Neural progenitor cell (in vitro differentiated cells): ENCODE results near the gene KRTAP1-3. TPM values are rescaled to one million over a fixed set of nuclear protein-coding genes. Genes with fewer than 3 reads are reported as not detected.

Source experiments
- DNase-seq: peaks from one replicate; pipeline ENCODE4 v3.0.0-alpha.2; 2016; ENCODE audit warnings: low spot score
- H2AFZ ChIP-seq: fragments of 200-600 bp; sonication (generic); replicated peaks from 2 replicates; pipeline ENCODE4 v1.6.1; 2016; ENCODE audit warnings: antibody characterized with exemption
- H3F3A ChIP-seq: fragments of 200-600 bp; sonication (generic); 2 replicates; pipeline ENCODE4 v1.6.1; 2016; ENCODE audit warnings: antibody characterized with exemption, low read depth
- H3K27ac ChIP-seq: fragments of 200-600 bp; sonication (generic); 2 replicates; pipeline ENCODE4 v1.5.1; 2016; ENCODE audit warnings: mild to moderate bottlenecking
- H3K27me3 ChIP-seq: fragments of 200-600 bp; sonication (generic); 2 replicates; pipeline ENCODE4 v1.6.1; 2016; ENCODE audit warnings: mild to moderate bottlenecking, moderate library complexity
- H3K36me3 ChIP-seq: fragments of 200-600 bp; sonication (generic); 2 replicates; pipeline ENCODE4 v1.5.1; 2016
- H3K4me1 ChIP-seq: fragments of 200-600 bp; sonication (generic); 2 replicates; pipeline ENCODE4 v1.6.1; 2016; ENCODE audit warnings: mixed run types
- H3K4me2 ChIP-seq: fragments of 200-600 bp; sonication (generic); 2 replicates; pipeline ENCODE4 v1.6.1; 2016
- H3K4me3 ChIP-seq: fragments of 200-600 bp; sonication (generic); 2 replicates; pipeline ENCODE4 v1.5.1; 2016
- H3K79me2 ChIP-seq: fragments of 200-600 bp; sonication (generic); 2 replicates; pipeline ENCODE4 v1.6.1; 2016; ENCODE audit warnings: low read depth
- H3K9ac ChIP-seq: fragments of 200-600 bp; sonication (generic); 2 replicates; pipeline ENCODE4 v1.6.1; 2016
- H3K9me3 ChIP-seq: fragments of 200-600 bp; sonication (generic); 2 replicates; pipeline ENCODE4 v1.5.1; 2016; ENCODE audit warnings: low read depth
- H4K20me1 ChIP-seq: fragments of 200-600 bp; sonication (generic); 2 replicates; pipeline ENCODE4 v1.6.1; 2016; ENCODE audit warnings: low read depth
- H3K27ac Mint-ChIP-seq: 3 replicates; pipeline ENCODE4 v1.8.0; 2021; ENCODE audit warnings: mixed read lengths
- H3K27me3 Mint-ChIP-seq: 2 replicates; pipeline ENCODE4 v1.8.0; 2022; ENCODE audit warnings: low read depth, mild to moderate bottlenecking, inconsistent platforms, moderate library complexity, mixed read lengths; ENCODE audit not compliant: insufficient read depth
- H3K36me3 Mint-ChIP-seq: 3 replicates; pipeline ENCODE4 v1.8.0; 2021; ENCODE audit warnings: mixed read lengths
- H3K4me1 Mint-ChIP-seq: 3 replicates; pipeline ENCODE4 v1.8.0; 2021; ENCODE audit warnings: mixed read lengths
- H3K4me3 Mint-ChIP-seq: 3 replicates; pipeline ENCODE4 v1.8.0; 2021; ENCODE audit warnings: mild to moderate bottlenecking, moderate library complexity, mixed read lengths
- H3K9me3 Mint-ChIP-seq: 3 replicates; pipeline ENCODE4 v1.8.0; 2020; ENCODE audit warnings: mixed read lengths
- EZH2 ChIP-seq: fragments of 200-600 bp; sonication (generic); IDR thresholded peaks from 2 replicates; pipeline ENCODE4 v1.6.1; 2017; ENCODE audit warnings: antibody characterized with exemption, mild to moderate bottlenecking, moderate library complexity
- EZH2phosphoT487 ChIP-seq: fragments of 200-600 bp; sonication (generic); IDR thresholded peaks from 2 replicates; pipeline ENCODE4 v1.6.1; 2017; ENCODE audit warnings: antibody characterized with exemption
- total RNA-seq: library from RNA; depleted of rRNA; stranded (reverse); fragments of >200 nt; gene quantifications from 2 replicates; pipeline ENCODE4 v1.2.3, GENCODE V29; 2015; ENCODE audit warnings: low replicate concordance
- TF ChIP-seq, protein P1 (sequence below): fragments of 200-600 bp; sonication (generic); IDR thresholded peaks from 2 replicates; pipeline ENCODE4 v1.5.1; 2017; ENCODE audit warnings: antibody characterized with exemption, mild to moderate bottlenecking

KRTAP1-3 gene
- total RNA-seq, 1 donor from 2014 or later: not detected

DNA sequence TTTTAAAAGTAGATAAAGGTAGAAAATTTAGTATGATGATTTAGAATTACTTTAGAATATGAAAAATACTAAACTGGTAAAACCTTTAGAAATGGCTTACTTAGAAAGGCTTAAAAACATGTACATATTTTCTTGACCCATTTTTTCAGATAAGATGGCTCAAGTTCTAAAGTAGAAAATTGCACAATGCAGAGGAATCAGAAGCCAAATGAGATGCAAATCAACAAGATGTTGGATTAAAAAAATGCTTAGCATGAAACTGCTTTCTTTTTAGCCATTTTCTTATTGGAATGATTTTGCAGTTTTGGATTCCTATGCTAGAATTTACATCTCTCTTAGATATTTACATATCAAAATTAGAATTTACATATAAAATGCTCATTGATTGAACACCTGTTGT lies 24.2 kb downstream of the KRTAP1-3 start:
- Histone ChIP-seq H3K79me2 (no peaks in the 10 kb centered on the region), H2AFZ (no peak overlapping the region), H3K9ac (no peak overlapping the region), H4K20me1 (no peaks in the 10 kb centered on the region), H3K4me2 (no peak overlapping the region), H3K4me1 (peaks cover 18% of the 10 kb centered on the region), H3K27ac (no peak overlapping the region), H3K36me3 (no peaks in the 10 kb centered on the region), H3K4me3 (no peak overlapping the region), H3K27me3 (no peaks in the 10 kb centered on the region), H3F3A (no peaks in the 10 kb centered on the region), H3K9me3 (no peaks in the 10 kb centered on the region)
- Mint-ChIP-seq H3K27me3 (no peaks in the 10 kb centered on the region), H3K4me3 (no peak overlapping the region), H3K4me1 (peaks cover 6% of the 10 kb centered on the region), H3K27ac (no peak overlapping the region), H3K36me3 (no peaks in the 10 kb centered on the region), H3K9me3 (no peaks in the 10 kb centered on the region)
- TF ChIP-seq EZH2 (no peak), EZH2phosphoT487 (no peak)
- DNase-seq: no peak

DNA sequence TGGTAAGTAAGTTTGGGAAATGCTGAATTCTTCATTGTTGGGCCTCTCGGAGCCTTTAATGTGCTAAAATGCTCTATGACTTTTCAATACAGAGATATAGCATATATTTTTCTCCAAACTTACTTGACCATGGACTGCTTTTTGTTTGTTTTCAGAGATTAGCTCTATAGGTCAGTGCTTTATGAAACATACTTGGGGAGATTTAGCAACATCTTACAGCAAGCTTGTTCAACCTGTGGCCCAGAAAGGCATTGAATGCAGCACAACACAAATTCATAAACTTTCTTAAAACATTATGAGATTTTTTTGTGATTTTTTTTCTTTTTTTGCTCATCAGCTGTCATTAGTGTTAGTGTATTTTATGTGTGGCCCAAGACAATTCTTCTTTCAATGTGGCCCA lies 24.7 kb downstream of the KRTAP1-3 start:
- Histone ChIP-seq H2AFZ (peak overlapping the region; percentile 8), H3K27ac (no peak overlapping the region), H3K79me2 (no peaks in the 10 kb centered on the region), H3K4me1 (peaks cover 18% of the 10 kb centered on the region), H3F3A (no peaks in the 10 kb centered on the region), H3K4me3 (no peak overlapping the region), H3K9ac (no peak overlapping the region), H3K9me3 (no peaks in the 10 kb centered on the region), H3K4me2 (no peak overlapping the region), H4K20me1 (no peaks in the 10 kb centered on the region), H3K27me3 (no peaks in the 10 kb centered on the region), H3K36me3 (no peaks in the 10 kb centered on the region)
- Mint-ChIP-seq H3K27ac (no peak overlapping the region), H3K36me3 (no peaks in the 10 kb centered on the region), H3K27me3 (no peaks in the 10 kb centered on the region), H3K4me1 (peaks cover 6% of the 10 kb centered on the region), H3K9me3 (no peaks in the 10 kb centered on the region), H3K4me3 (no peak overlapping the region)
- DNase-seq: no peak
- TF ChIP-seq EZH2phosphoT487 (no peak), EZH2 (no peak)
- TF ChIP-seq, protein P1, sequence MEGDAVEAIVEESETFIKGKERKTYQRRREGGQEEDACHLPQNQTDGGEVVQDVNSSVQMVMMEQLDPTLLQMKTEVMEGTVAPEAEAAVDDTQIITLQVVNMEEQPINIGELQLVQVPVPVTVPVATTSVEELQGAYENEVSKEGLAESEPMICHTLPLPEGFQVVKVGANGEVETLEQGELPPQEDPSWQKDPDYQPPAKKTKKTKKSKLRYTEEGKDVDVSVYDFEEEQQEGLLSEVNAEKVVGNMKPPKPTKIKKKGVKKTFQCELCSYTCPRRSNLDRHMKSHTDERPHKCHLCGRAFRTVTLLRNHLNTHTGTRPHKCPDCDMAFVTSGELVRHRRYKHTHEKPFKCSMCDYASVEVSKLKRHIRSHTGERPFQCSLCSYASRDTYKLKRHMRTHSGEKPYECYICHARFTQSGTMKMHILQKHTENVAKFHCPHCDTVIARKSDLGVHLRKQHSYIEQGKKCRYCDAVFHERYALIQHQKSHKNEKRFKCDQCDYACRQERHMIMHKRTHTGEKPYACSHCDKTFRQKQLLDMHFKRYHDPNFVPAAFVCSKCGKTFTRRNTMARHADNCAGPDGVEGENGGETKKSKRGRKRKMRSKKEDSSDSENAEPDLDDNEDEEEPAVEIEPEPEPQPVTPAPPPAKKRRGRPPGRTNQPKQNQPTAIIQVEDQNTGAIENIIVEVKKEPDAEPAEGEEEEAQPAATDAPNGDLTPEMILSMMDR: no peak

DNA sequence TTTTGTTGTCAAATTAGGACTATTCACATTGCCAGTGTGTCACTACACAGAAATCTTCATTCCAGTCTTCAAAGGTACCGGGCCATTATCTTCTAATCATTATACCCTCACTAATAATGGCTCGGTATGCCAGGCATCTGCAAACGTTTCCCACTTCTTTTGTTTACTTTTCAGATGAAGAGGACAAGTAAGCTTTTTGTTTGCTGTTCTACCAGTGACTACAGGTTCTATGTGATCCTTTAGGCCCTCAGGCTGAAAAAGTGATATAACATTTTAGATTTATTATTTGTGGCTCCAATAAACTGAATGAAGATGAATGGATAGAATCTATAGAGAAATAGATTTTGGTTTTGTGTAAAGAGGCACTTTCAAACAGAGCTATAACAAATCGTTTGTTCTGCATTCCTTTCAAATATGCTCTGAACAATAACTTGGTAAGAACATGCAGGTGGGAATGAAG lies 25.3 kb downstream of the KRTAP1-3 start:
- Mint-ChIP-seq H3K9me3 (no peaks in the 10 kb centered on the region), H3K4me3 (no peak overlapping the region), H3K27me3 (no peaks in the 10 kb centered on the region), H3K4me1 (peaks cover 6% of the 10 kb centered on the region), H3K36me3 (no peaks in the 10 kb centered on the region), H3K27ac (no peak overlapping the region)
- TF ChIP-seq, protein P1: no peak
- TF ChIP-seq EZH2phosphoT487 (no peak), EZH2 (no peak)
- Histone ChIP-seq H3K9ac (no peak overlapping the region), H3K4me1 (peaks cover 18% of the 10 kb centered on the region), H3K9me3 (no peaks in the 10 kb centered on the region), H3K4me3 (no peak overlapping the region), H3K36me3 (no peaks in the 10 kb centered on the region), H2AFZ (peak overlapping the region; percentile 8), H4K20me1 (no peaks in the 10 kb centered on the region), H3F3A (no peaks in the 10 kb centered on the region), H3K4me2 (peak overlapping the region; percentile 28), H3K27me3 (no peaks in the 10 kb centered on the region), H3K27ac (no peak overlapping the region), H3K79me2 (no peaks in the 10 kb centered on the region)
- DNase-seq: peak; percentile 56

DNA sequence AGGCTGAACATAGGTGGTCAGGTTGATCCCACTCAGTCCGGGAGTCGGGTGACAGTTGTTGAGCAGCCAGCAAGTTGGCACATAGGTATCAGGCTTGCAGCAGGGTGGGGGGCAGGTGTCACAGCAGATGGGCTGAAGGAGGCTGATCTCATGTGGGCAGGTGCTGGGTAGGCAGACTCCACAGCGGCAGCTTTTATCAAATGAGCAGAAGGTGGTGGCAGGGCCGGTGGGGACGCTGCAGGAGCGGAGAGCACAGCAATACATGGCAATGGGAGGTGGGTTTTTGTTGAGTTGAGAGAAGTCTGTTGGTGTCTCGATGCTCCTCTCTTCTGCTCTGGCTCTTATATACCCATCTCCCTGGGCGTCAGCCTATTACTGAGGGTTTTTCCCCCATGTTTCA lies 25.9 kb downstream of the KRTAP1-3 start, which contains the start of gene KRTAP3-1:
Gene KRTAP3-1, minus strand, starts transcription at position 318 of the 400 bp plus-strand sequence. Its CDS starts 54 bp downstream, at position 264.
- Histone ChIP-seq H4K20me1 (no peaks in the 10 kb centered on the region), H3K36me3 (no peaks in the 10 kb centered on the region), H3K4me2 (peak within 1 kb of the TSS; percentile 28), H3K9ac (no peak within 1 kb of the TSS), H3K79me2 (no peaks in the 10 kb centered on the region), H3K4me3 (no peak within 1 kb of the TSS), H3K9me3 (no peaks in the 10 kb centered on the region), H3K27me3 (no peaks in the 10 kb centered on the region), H2AFZ (peak within 1 kb of the TSS; percentile 8), H3F3A (no peaks in the 10 kb centered on the region), H3K4me1 (peaks cover 18% of the 10 kb centered on the region), H3K27ac (no peak within 1 kb of the TSS)
- H3K27me3 Mint-ChIP-seq: no peaks in the 10 kb centered on the region
- H3K4me1 Mint-ChIP-seq: peaks cover 6% of the 10 kb centered on the region
- H3K4me3 Mint-ChIP-seq: no peak within 1 kb of the TSS
- no peaks in the 10 kb centered on the region for H3K9me3 Mint-ChIP-seq
- no peaks in the 10 kb centered on the region for H3K36me3 Mint-ChIP-seq
- no peak for DNase-seq
- TF ChIP-seq EZH2phosphoT487 (no peak), EZH2 (no peak)
- TF ChIP-seq, protein P1: no peak
- H3K27ac Mint-ChIP-seq: no peak within 1 kb of the TSS
